Activated B cell treated with CpG ODN at 0.5 μM for 24 hours (primary cell): Measurements from ENCODE around the gene SCD5. TPM values are rescaled to one million over a fixed set of nuclear protein-coding genes. Genes with fewer than 3 reads are reported as not detected.

ENCODE experiments used
- ATAC-seq: fragments of 200-7000 bp; cut with Tn5 transposase; one replicate; pipeline ENCODE4 v1.10.0; 2021; ENCODE audit warnings: low read depth, mild to moderate bottlenecking, moderate library complexity
- CTCF ChIA-PET: fragments of 350-600 bp; sonication (Branson Sonifier 250); formaldehyde crosslinking; loops from one replicate; lab custom pipeline; 2021; ENCODE audit warnings: antibody characterized with exemption; lab: Charles Lee
- POLR2A ChIA-PET: fragments of 350-600 bp; sonication (Branson Sonifier 250); formaldehyde crosslinking; loops from one replicate; lab custom pipeline; 2021; ENCODE audit warnings: antibody characterized with exemption; lab: Charles Lee
- DNase-seq: peaks from one replicate; pipeline ENCODE4 v3.0.0; 2022
- H3K27ac Mint-ChIP-seq: one replicate; pipeline ENCODE4 v1.8.0; 2020; ENCODE audit warnings: mixed read lengths
- H3K27me3 Mint-ChIP-seq: one replicate; pipeline ENCODE4 v1.8.0; 2021; ENCODE audit warnings: mixed read lengths
- H3K36me3 Mint-ChIP-seq: one replicate; pipeline ENCODE4 v1.8.0; 2021; ENCODE audit warnings: low read depth, mixed read lengths
- H3K4me1 Mint-ChIP-seq: one replicate; pipeline ENCODE4 v1.8.0; 2021; ENCODE audit warnings: mixed read lengths
- H3K4me3 Mint-ChIP-seq: one replicate; pipeline ENCODE4 v1.8.0; 2020; ENCODE audit warnings: mild to moderate bottlenecking, mixed read lengths
- H3K9me3 Mint-ChIP-seq: one replicate; pipeline ENCODE4 v1.8.0; 2020; ENCODE audit warnings: mixed read lengths
- intact Hi-C: fragments of 100-400 bp; cut with micrococcal nuclease; formaldehyde crosslinking; loops from one replicate; pipeline ENCODE4 v1.15.1; 2024
- total RNA-seq: library from RNA; stranded (reverse); gene quantifications from 2 replicates; pipeline ENCODE4 v1.2.3, GENCODE V29; 2022
- TF ChIP-seq, protein P1 (sequence below): fragments of 200-600 bp; IDR thresholded peaks from one replicate; pipeline ENCODE4 v1.8.0; 2022; ENCODE audit warnings: antibody characterized with exemption, mild to moderate bottlenecking

The SCD5 gene
- total RNA-seq, 1 donor from 2014 or later, result not detected

DNA sequence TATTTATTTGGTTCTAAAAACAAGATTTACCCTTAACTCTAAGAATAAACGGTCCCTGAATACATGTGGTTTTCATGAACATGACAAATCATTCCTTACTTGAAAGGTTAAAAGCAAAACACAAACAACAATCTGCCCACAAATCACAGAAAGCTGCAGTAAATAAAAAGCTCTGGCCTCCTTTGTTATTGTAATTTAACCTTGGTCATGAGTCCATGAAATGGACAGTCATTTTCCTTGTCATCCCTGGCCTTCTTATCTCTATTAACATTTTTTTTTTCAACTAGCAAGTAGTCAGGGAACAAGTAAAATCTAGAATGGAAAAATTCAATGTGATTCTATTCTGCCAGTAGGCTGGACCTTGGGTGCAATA lies 92.7 kb downstream of the SCD5 start:
- Mint-ChIP-seq H3K27ac (no peak overlapping the region), H3K9me3 (no peaks in the 10 kb centered on the region), H3K27me3 (peaks cover 14% of the 10 kb centered on the region), H3K4me3 (no peak overlapping the region), H3K36me3 (no peaks in the 10 kb centered on the region), H3K4me1 (no peaks in the 10 kb centered on the region)
- TF ChIP-seq, protein P1, sequence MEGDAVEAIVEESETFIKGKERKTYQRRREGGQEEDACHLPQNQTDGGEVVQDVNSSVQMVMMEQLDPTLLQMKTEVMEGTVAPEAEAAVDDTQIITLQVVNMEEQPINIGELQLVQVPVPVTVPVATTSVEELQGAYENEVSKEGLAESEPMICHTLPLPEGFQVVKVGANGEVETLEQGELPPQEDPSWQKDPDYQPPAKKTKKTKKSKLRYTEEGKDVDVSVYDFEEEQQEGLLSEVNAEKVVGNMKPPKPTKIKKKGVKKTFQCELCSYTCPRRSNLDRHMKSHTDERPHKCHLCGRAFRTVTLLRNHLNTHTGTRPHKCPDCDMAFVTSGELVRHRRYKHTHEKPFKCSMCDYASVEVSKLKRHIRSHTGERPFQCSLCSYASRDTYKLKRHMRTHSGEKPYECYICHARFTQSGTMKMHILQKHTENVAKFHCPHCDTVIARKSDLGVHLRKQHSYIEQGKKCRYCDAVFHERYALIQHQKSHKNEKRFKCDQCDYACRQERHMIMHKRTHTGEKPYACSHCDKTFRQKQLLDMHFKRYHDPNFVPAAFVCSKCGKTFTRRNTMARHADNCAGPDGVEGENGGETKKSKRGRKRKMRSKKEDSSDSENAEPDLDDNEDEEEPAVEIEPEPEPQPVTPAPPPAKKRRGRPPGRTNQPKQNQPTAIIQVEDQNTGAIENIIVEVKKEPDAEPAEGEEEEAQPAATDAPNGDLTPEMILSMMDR, result no peak
- POLR2A ChIA-PET, result no interaction called here
- no peak for DNase-seq
- CTCF ChIA-PET, result no interaction called here
- ATAC-seq, result no peak
- intact Hi-C loops, result no loop called here

DNA sequence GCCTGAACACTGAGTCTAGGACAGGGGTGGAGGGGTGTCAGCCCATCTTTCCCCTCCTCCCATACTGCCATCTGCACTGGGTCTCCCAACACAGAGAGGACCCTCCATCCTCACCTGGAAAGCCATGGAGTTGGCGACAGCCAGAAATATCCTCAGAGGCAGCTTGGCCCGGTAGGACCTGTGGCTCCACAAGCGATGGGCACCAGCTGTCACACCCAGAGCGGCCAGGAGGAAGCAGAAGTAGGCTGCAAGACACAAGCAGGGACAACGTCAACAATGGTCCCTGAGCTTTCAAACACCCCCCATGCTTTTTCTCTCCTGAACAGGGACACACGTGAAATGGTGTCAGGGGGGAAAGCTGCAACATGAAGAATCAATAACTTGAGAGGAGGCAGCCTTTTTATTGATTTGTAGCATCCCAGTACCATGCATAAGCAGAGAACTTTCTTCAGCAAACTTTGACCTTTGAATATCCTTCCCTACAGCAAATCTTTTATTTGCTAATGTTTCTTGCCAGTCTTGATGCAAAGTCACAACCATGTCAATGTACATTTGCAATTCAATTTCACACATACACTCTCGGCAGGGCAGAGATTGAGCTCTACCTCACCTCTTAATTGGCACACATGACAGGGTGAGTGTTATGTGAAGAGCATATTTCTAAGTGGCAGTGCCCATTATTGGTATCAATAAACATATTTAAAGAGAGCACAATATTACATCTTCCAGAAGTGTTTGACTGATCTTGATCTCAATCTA lies 93.2 kb downstream of the SCD5 start:
- intact Hi-C loops, result no loop called here
- ChIA-PET CTCF (no interaction called here), POLR2A (no interaction called here)
- ATAC-seq (no peak), DNase-seq (no peak)
- Mint-ChIP-seq H3K36me3 (no peaks in the 10 kb centered on the region), H3K27ac (no peak overlapping the region), H3K27me3 (peaks cover 14% of the 10 kb centered on the region), H3K4me1 (no peaks in the 10 kb centered on the region), H3K9me3 (no peaks in the 10 kb centered on the region), H3K4me3 (no peak overlapping the region)
- TF ChIP-seq, protein P1, result no peak

DNA sequence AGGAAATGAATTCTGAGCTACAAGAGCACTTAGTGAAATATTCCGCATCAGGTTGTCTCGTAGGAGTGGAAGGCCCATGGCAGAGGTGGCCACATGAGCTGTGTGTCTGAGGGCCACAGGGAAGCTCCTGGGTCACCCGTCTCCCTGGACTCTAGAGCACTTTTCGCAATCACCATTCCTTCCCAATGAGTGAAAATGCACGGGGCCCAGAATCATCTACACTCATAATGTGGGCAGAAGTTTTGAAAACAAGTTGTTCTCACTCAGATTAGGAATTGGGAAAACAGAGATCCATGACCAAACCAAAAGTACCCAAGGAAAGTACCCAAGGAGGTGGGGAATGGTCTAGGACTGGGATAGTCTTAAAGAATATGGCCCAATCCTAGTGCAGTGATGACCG lies 94.4 kb downstream of the SCD5 start:
- POLR2A ChIA-PET, result no interaction called here
- intact Hi-C loops, result no loop called here

DNA sequence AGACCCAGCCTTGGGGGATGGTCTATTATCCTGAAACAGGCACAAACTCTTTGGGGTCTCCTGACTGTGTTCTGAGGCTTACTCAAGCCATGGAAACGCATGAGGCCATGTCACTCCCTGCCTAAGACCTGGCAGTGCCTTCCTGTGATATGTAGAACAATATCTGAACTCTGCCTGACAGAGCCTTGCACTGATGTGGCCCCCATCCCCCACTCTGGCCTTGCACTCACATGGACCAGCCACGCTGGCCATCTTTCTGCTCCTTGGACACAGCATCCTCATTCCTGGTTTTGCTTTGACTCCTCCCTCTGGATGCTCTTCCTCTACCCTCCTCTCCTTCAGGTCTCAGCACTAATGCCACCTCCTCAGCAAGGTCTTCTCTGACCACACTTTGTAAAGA lies 100.2 kb downstream of the SCD5 start:
- DNase-seq (no peak), ATAC-seq (no peak)
- intact Hi-C loops, result no loop called here
- Mint-ChIP-seq H3K36me3 (no peaks in the 10 kb centered on the region), H3K27me3 (peaks cover 11% of the 10 kb centered on the region), H3K4me3 (no peak overlapping the region), H3K9me3 (no peaks in the 10 kb centered on the region), H3K27ac (no peak overlapping the region), H3K4me1 (no peaks in the 10 kb centered on the region)
- ChIA-PET CTCF (no interaction called here), POLR2A (no interaction called here)
- TF ChIP-seq, protein P1, result no peak

More for the DNA sequence above, 94.4 kb downstream of the SCD5 start:
- Mint-ChIP-seq H3K9me3 (no peaks in the 10 kb centered on the region), H3K27me3 (peaks cover 14% of the 10 kb centered on the region), H3K4me1 (no peaks in the 10 kb centered on the region), H3K4me3 (no peak overlapping the region), H3K27ac (no peak overlapping the region), H3K36me3 (no peaks in the 10 kb centered on the region)
- TF ChIP-seq, protein P1, result no peak
- DNase-seq (no peak), ATAC-seq (no peak)
- CTCF ChIA-PET, result no interaction called here

DNA sequence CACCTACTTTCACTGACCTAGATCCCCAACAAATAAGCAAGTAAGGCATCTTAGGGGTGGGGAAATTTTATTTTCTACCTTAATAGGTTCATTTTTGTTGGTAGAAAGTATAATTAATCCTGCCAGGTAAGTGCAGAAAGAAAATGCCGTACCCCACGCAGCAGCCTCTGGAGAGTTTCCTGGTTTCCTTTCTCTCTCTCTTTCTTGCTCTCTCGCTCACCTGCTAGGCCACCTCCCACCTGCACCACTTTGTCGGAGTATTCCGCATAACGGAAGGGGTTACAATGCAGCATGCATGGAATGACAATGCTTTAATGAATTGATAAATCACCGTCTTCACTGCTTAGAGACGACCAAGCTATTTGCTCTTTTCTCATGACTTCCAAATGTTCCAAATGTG lies 101.0 kb downstream of the SCD5 start:
- ATAC-seq (no peak), DNase-seq (no peak)
- TF ChIP-seq, protein P1, result no peak
- Mint-ChIP-seq H3K36me3 (no peaks in the 10 kb centered on the region), H3K4me1 (no peaks in the 10 kb centered on the region), H3K4me3 (no peak overlapping the region), H3K27me3 (peaks cover 11% of the 10 kb centered on the region), H3K9me3 (no peaks in the 10 kb centered on the region), H3K27ac (no peak overlapping the region)
- POLR2A ChIA-PET, result no interaction called here
- CTCF ChIA-PET, result no interaction called here
- intact Hi-C loops, result no loop called here
